ENCODE results near the gene MAGI2. TPM values are rescaled to one million over a fixed set of nuclear protein-coding genes. Genes with fewer than 3 reads are reported as not detected.

MAGI2 gene
- total RNA-seq, 1 experiment from 2014 or later: 0.22 TPM

GRCh38 chr7:79459381-79459780 is 5.9 kb upstream of the MAGI2 start:
- ATAC-seq (no peak), DNase-seq (ENCODE audit: low read depth, low spot score) (no peak)
- no peaks in the 10 kb centered on the region for H4K20me1 ChIP-seq (ENCODE audit: insufficient read depth)
- no TSS peak for BruUV-seq (replicated peaks)
- H2AFZ ChIP-seq (ENCODE audit: low read depth, low read length, poor library complexity, severe bottlenecking): no peak overlapping the region
- intact Hi-C loops (cut with micrococcal nuclease): no loop called here
- H3K79me2 ChIP-seq (ENCODE audit: insufficient read depth, low read length): no peaks in the 10 kb centered on the region
- TF ChIP-seq SIN3A (IDR thresholded peaks at IDR 0.05; ENCODE audit: low read depth) (no peak), SRF (IDR thresholded peaks at IDR 0.05; ENCODE audit: low read depth) (no peak), REST (IDR thresholded peaks at IDR 0.05; ENCODE audit: low read depth) (no peak), JUND (IDR thresholded peaks at IDR 0.05) (no peak), EZH2phosphoT487 (IDR thresholded peaks at IDR 0.05; ENCODE audit: borderline replicate concordance) (no peak), RAD21 (IDR thresholded peaks at IDR 0.05; ENCODE audit: low read depth) (no peak), MAX (IDR thresholded peaks at IDR 0.05) (no peak), POLR2AphosphoS5 (IDR thresholded peaks at IDR 0.05; ENCODE audit: low read depth, low read length) (no peak), ELF1 (IDR thresholded peaks at IDR 0.05; ENCODE audit: borderline replicate concordance, low read depth) (no peak), SP1 (IDR thresholded peaks at IDR 0.05; ENCODE audit: low read depth) (no peak), POLR2A (IDR thresholded peaks at IDR 0.05; ENCODE audit: borderline replicate concordance, extremely low read depth, insufficient read depth, insufficient read length) (no peak), CEBPB (IDR thresholded peaks at IDR 0.05; ENCODE audit: low read depth) (no peak), EZH2 (IDR thresholded peaks at IDR 0.05) (no peak), ZNF274 (IDR thresholded peaks at IDR 0.05; ENCODE audit: low read depth, low read length) (no peak), ZFX (IDR thresholded peaks at IDR 0.05) (no peak), TCF7L2 (IDR thresholded peaks at IDR 0.05; ENCODE audit: borderline replicate concordance, extremely low read depth, insufficient read depth, insufficient read length) (no peak), CBX3 (IDR thresholded peaks at IDR 0.05; ENCODE audit: low read depth) (no peak)
- TF ChIP-seq, protein P1, sequence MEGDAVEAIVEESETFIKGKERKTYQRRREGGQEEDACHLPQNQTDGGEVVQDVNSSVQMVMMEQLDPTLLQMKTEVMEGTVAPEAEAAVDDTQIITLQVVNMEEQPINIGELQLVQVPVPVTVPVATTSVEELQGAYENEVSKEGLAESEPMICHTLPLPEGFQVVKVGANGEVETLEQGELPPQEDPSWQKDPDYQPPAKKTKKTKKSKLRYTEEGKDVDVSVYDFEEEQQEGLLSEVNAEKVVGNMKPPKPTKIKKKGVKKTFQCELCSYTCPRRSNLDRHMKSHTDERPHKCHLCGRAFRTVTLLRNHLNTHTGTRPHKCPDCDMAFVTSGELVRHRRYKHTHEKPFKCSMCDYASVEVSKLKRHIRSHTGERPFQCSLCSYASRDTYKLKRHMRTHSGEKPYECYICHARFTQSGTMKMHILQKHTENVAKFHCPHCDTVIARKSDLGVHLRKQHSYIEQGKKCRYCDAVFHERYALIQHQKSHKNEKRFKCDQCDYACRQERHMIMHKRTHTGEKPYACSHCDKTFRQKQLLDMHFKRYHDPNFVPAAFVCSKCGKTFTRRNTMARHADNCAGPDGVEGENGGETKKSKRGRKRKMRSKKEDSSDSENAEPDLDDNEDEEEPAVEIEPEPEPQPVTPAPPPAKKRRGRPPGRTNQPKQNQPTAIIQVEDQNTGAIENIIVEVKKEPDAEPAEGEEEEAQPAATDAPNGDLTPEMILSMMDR (IDR thresholded peaks at IDR 0.05 in 2 of 3, conservative IDR thresholded peaks at IDR 0.05 in 1 of 3; ENCODE audit: borderline replicate concordance in 1 of 3, insufficient read depth in 1 of 3, low read depth in 2 of 3, low read length in 2 of 3): no peak
- H3K4me2 ChIP-seq (ENCODE audit: low read length): no peak overlapping the region
- no peaks in the 10 kb centered on the region for H3K27me3 ChIP-seq (ENCODE audit: insufficient read depth, low read length)
- ChIA-PET RAD21 (ENCODE audit: low non-redundant PET in 1 of 2, low total read pairs in 2 of 2, uncharacterized antibody in 2 of 2, unreplicated experiment in 2 of 2) (no interaction called here), POLR2A (no interaction called here), CTCF (no interaction called here)
- no peaks in the 10 kb centered on the region for H3K9me2 ChIP-seq (ENCODE audit: insufficient read depth)
- no peak overlapping the region for H3K27ac ChIP-seq (ENCODE audit: low read depth, low read length)
- no peaks in the 10 kb centered on the region for H3K9me3 ChIP-seq (ENCODE audit: control insufficient read depth in 1 of 2, insufficient read depth in 1 of 2, low read depth in 1 of 2, low read length in 2 of 2)
- H3K4me3 ChIP-seq (replicated peaks in 1 of 2; ENCODE audit: low read depth in 1 of 2, low read length in 2 of 2): no peak overlapping the region
- H3K4me1 ChIP-seq (ENCODE audit: control insufficient read depth in 1 of 2, insufficient read depth in 2 of 2, low read length in 2 of 2): no peaks in the 10 kb centered on the region
- H3K36me3 ChIP-seq (ENCODE audit: control insufficient read depth in 1 of 2, insufficient read depth in 2 of 2, low read length in 2 of 2): no peaks in the 10 kb centered on the region
- no peak overlapping the region for H3K9ac ChIP-seq (ENCODE audit: low read length)
